NOMO-1 (cell line): Measurements from ENCODE around the gene TNFRSF8.
A peak's percentile ranks its signal among the peaks of the same experiment; 100 is the strongest.
"Not testable (repeated sequence)": the region's sequence is repeated elsewhere in the genome, so short reads cannot be mapped to it uniquely, and the experiment has no call there.

Experiments
- DNase-seq, 2 experiments: peaks; one replicate each; lab custom pipeline; 2025; ENCODE audit not compliant: unreplicated experiment in 2 of 2; lab: John Stamatoyannopoulos, UW

TNFRSF8 gene

GRCh38 chr1:12083766-12084165 is 20.7 kb downstream of the TNFRSF8 start:
- DNase-seq: no peak

DNA sequence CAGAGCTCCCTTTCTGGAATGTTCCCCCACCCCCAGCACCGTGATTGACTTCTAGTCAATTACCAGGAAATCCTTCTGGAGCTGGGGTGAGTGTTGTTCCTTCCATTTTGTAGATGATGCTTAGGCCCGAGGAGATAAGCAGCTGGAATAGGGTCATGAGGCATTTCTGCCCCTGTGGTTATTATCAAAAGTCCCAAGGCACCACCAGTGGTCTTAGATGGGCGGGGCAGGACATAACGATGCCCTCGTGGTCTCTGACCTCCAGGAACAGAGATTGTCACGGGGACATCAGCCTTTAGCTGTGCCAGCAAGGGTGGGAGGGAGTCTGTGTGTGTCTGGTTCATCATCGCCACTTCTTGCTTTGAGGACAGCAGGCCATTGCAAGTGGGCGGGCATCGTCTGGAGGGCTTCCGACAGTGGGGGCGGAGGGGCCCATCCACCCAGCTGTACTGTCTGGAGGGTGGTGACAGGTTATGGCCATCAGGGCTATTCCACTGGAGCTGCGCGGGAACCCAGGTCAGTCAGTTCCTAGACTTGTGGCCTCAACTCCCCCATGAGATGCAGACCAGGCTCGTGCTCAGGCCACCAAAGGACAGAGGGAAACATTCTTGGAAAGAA is 22.6 kb downstream of the TNFRSF8 start:
- DNase-seq: no peak

GRCh38 chr1:12087797-12088314 is 24.8 kb downstream of the TNFRSF8 start:
- DNase-seq: no peak

- no peak for DNase-seq
These were observed 25.5 kb downstream of the TNFRSF8 start for GRCh38 chr1:12088607-12089006.

- no peak for DNase-seq
These were observed 27.2 kb downstream of the TNFRSF8 start for GRCh38 chr1:12090326-12090725.

DNA sequence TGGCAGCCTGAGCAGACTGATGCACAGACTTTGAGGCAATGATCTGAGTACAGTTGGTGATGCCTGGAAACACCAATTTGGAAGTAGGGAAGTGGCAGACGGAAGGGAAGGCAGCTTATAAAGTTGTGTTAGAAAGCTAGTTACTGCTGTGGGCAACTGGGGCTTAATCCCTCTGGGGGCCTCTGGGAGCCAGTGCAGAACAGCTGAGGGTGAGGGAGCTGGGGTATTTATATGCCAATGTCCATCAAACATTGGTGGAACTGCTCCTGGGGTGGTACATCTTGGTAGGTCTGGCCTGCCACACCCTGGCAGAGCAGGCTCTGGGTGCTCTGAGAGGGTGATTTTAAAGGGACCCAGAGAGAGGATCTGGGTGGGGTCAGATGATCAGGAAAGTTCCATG is 28.1 kb downstream of the TNFRSF8 start:
- DNase-seq: no peak

DNA sequence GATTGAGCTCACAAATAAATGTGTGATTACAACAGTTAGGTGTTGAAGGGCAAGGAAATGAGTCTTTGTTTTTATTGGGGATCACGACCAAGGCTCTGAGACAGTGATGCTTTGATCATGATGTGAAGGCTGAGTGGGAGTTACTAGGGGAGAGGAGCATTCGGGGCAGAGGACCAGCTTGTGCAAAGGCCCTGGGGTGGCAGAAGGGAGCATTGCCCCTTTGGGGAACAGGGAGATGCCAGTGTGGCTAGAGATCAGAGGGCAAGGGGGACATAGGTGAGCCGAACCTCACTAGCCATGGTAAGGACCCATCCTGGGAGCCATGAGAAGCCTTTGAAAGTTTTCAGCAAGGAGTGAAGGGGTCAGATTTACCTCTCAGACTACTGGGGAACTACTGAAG is 31.1 kb downstream of the TNFRSF8 start:
- no peak for DNase-seq

GRCh38 chr1:12095452-12096263 is 32.6 kb downstream of the TNFRSF8 start:
- no peak for DNase-seq

DNA sequence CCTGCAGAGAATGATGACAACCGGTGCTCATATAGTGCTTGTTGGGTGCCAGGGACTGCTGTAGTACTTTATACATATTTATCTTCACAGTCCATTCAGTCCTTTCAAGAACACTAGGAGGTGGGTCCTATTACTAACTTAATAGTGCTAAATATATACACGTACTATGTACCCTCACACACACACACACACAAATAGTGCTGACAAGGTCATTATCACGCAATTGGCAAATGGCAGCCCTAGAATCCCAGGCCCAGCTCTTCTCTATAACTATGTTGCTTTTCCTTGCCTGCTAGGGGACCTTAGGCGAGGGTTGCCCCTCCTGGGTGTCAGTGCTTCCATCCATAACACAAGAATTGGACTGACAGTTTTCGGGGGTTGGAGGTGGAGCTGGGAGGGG is 33.5 kb downstream of the TNFRSF8 start:
- no peak for DNase-seq

DNA sequence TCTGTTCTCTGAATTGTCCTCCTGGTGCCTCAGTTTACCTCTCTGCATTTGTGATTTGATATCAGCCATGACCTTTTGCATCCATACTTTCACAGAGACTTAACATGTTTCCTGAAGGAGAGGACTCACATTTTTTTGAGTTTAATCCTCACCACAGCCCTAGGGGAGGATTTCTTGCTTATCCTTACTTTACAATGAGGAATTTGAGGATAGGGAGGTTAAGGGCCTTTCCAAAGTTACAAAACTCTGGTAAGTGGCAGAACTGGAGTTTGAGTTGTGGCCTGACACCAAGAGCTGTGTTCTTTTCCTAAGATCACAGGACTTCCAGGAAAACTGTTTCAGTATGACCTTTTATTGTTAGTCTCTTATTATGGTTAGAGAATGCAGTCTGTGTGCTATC is 34.2 kb downstream of the TNFRSF8 start:
- DNase-seq: no peak

DNA sequence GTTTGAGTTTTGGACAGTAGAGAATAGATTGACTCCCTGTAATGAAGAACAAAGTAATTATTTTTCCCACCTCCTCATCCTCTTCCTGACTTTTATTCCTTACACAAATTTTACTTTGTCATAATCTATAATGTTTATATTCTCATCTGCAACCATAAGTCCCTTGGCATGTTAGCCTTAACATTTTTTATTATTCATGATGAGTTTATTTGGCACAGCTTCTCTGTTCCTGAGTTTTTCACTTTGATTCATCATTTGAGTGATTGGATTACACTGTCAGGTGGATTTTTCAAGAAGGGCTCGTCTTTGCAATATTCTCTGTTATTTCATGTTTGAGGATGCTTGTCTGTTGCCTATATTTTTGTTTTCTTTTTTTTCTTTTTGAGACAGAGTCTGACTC is 35.7 kb downstream of the TNFRSF8 start:
- DNase-seq: no peak

DNA sequence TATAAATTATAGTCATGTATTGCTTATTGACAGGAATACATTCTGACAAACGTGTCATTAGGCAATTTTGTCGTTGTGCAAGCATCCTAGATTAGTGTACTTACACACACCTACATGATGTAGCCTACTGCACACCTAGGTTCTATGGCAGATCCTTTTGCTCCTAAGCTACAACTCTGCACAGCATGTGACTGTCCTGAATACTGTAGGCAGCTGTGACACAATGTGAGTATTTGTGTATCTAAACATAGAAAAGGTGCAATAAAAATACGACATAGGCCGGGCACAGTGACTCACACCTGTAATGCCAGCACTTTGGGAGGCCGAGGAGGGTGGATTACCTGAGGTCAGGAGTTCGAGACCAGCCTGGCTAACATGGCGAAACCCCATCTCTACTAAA is 36.5 kb downstream of the TNFRSF8 start:
- DNase-seq: no peak

DNA sequence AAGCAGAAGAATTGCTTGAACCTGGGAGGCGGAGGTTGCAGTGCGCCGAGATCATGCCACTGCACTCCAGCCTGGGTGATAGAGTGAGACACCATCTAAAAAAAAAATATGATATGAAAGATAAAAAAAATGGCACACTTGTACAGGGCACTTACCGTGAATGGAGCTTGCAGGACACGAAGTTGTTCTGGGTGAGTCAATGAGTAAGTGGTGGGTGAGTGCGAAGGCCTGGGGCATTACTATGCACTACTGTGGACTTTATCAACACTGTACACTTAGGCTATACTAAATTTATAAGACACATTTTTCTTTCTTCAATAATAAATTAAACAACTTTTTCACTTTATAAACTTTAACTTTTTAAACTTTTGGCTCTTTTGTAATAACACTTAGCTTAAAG is 37.0 kb downstream of the TNFRSF8 start:
- no peak for DNase-seq

- DNase-seq: not testable (repeated sequence)
These were observed 38.0 kb downstream of the TNFRSF8 start for GRCh38 chr1:12101120-12101519.

DNA sequence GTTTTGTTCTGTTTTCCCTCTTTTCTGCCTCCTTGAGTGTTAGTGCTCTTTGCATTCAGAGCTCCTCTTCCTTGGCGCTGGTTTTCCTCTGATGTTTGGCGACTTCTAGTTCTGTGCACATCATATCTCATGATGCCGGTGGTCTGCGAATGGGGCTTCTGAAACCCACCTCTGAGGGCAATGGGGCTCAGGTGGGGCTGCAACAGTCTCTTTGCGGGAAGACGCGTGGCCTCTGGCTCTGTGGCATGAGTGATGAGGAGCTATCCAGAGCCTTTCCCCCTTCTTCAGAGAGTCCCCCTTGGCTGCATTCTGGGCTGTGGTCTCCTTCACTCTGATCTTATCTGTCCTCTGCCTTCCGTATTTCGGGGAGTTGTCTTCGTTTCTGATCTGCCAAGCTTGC is 39.0 kb downstream of the TNFRSF8 start:
- no peak for DNase-seq

DNA sequence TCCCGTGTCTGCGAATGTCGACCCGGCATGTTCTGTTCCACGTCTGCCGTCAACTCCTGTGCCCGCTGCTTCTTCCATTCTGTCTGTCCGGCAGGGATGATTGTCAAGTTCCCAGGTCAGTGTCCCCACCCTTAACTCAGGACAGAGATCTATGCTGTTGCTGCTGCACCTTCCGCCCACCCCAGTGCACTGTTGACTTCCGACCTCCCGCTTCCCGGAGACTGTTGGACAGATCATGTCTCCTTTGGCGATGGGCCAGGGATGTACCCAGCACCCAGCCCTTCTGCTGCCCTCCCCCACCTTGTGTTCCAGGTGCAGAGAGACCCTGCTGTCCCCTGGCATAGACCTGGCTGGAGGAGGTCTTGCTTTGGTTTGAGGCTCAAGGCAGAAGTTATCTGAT is 41.3 kb downstream of the TNFRSF8 start:
- no peak for DNase-seq

GRCh38 chr1:12106153-12106552 is 43.0 kb downstream of the TNFRSF8 start:
- DNase-seq: no peak

DNA sequence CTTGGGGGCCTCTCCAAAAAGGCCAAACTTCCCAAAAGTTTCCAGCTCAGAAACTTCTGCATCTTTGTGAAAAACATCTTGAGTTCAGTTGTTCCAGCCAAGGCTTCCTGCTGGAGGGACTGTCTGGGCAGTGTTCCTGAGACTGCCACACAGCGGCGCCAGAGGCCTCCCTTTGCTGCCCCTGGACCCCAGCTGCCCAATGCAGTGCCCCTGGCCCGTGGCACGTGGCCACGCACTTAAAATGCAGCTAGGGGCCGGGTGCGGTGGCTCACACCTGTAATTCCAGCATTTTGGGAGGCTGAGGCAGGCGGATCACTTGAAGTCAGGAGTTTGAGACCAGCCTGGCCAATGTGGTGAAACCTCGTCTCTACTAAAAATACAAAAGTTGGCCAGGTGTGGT is 43.8 kb downstream of the TNFRSF8 start:
- peak in 1 of 2 experiments; percentile 7 for DNase-seq

DNA sequence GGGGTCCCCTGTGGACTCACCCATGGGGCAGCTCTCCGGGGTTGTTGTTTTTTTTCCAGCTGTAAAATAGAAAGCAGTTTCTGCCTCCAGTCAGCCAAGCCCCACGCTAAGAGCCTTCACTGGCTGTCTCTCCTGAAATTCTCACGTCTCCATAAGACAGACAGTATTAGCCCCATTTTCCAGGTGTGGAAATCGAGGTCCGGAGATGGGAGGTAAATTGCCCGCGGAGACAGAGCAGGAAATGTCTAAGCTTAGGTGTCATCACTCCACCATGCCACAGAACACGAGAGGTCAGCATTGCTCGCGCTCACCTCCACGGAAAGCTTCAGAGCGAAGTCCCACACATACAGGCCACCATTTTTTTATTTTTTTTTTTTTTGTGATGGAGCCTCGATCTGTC is 44.6 kb downstream of the TNFRSF8 start:
- no peak for DNase-seq

GRCh38 chr1:12109901-12110300 is 46.8 kb downstream of the TNFRSF8 start:
- no peak for DNase-seq

GRCh38 chr1:12111741-12112140 is 48.6 kb downstream of the TNFRSF8 start:
- DNase-seq: no peak

- DNase-seq: no peak
These were observed 49.6 kb downstream of the TNFRSF8 start for GRCh38 chr1:12112711-12113161.
